GM06990 (cell line): Measurements from ENCODE around the gene SYPL1.

Source experiments
- DNase-seq: peaks from one replicate; pipeline ENCODE4 v3.0.0-alpha.2; 2011; ENCODE audit not compliant: insufficient read length; ENCODE audit errors: extremely low read depth
- H3K27me3 ChIP-seq: replicated peaks from 2 replicates; pipeline ENCODE4 v1.6.0; 2011; ENCODE audit warnings: low read length; ENCODE audit not compliant: control insufficient read depth, insufficient read depth
- H3K36me3 ChIP-seq: 2 replicates; pipeline ENCODE4 v1.5.1; 2011; ENCODE audit warnings: low read length; ENCODE audit not compliant: control insufficient read depth, insufficient read depth
- H3K4me3 ChIP-seq: replicated peaks from 2 replicates; pipeline ENCODE4 v1.5.1; 2011; ENCODE audit warnings: low read depth, mild to moderate bottlenecking, control low read depth, low read length
- TF ChIP-seq, protein P1 (sequence below): IDR thresholded peaks from 2 replicates; pipeline ENCODE4 v1.5.1; 2011; ENCODE audit warnings: low read length, control low read depth, mild to moderate bottlenecking, inconsistent platforms; ENCODE audit not compliant: insufficient read depth, poor library complexity, severe bottlenecking

SYPL1 gene

GRCh38 chr7:106047184-106047583 lies 64.9 kb downstream of the SYPL1 start:
- TF ChIP-seq, protein P1, sequence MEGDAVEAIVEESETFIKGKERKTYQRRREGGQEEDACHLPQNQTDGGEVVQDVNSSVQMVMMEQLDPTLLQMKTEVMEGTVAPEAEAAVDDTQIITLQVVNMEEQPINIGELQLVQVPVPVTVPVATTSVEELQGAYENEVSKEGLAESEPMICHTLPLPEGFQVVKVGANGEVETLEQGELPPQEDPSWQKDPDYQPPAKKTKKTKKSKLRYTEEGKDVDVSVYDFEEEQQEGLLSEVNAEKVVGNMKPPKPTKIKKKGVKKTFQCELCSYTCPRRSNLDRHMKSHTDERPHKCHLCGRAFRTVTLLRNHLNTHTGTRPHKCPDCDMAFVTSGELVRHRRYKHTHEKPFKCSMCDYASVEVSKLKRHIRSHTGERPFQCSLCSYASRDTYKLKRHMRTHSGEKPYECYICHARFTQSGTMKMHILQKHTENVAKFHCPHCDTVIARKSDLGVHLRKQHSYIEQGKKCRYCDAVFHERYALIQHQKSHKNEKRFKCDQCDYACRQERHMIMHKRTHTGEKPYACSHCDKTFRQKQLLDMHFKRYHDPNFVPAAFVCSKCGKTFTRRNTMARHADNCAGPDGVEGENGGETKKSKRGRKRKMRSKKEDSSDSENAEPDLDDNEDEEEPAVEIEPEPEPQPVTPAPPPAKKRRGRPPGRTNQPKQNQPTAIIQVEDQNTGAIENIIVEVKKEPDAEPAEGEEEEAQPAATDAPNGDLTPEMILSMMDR, result no peak
- no peaks in the 10 kb centered on the region for H3K36me3 ChIP-seq
- no peak overlapping the region for H3K4me3 ChIP-seq
- H3K27me3 ChIP-seq, result peaks cover 4% of the 10 kb centered on the region
- no peak for DNase-seq

GRCh38 chr7:106045586-106045985 lies 66.5 kb downstream of the SYPL1 start:
- TF ChIP-seq, protein P1, result no peak
- peaks cover 4% of the 10 kb centered on the region for H3K27me3 ChIP-seq
- DNase-seq, result no peak
- no peak overlapping the region for H3K4me3 ChIP-seq
- H3K36me3 ChIP-seq, result no peaks in the 10 kb centered on the region

DNA sequence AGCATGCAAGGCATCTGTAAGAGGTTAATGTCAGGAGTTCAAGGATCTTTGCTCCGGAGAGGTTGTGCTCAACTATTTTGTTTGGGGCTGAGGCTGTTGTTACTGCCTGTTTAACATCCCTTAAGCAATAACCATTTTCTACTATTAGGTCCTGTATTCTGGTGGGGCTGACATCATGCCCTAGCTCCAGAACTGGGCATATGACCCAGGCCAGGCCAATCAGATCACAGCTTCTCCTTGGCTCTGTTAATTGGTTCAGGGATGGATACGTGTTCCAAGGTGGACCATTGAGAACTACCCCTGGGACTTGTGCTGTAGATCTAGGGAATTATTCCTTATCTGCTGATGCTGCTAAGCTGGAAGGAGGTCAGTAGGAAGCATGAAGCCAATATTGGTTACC lies 67.0 kb downstream of the SYPL1 start:
- Histone ChIP-seq H3K36me3 (no peaks in the 10 kb centered on the region), H3K27me3 (peaks cover 4% of the 10 kb centered on the region), H3K4me3 (no peak overlapping the region)
- no peak for DNase-seq
- TF ChIP-seq, protein P1, result no peak

- Histone ChIP-seq H3K4me3 (no peak overlapping the region), H3K36me3 (no peaks in the 10 kb centered on the region), H3K27me3 (peaks cover 4% of the 10 kb centered on the region; the same call in 1 of the 2 replicates)
- TF ChIP-seq, protein P1, result no peak
- no peak for DNase-seq
These were observed 69.9 kb downstream of the SYPL1 start for GRCh38 chr7:106042196-106042611.

GRCh38 chr7:106041140-106041717 lies 70.9 kb downstream of the SYPL1 start:
- Histone ChIP-seq H3K4me3 (no peak overlapping the region), H3K36me3 (no peaks in the 10 kb centered on the region), H3K27me3 (peaks cover 4% of the 10 kb centered on the region; the same call in 1 of the 2 replicates)
- TF ChIP-seq, protein P1, result peak; percentile 88
- no peak for DNase-seq
